ENCODE data around the gene NAA60.

Gene NAA60

GRCh38 chr16:3508736-3509135 is 65.3 kb downstream of the NAA60 start:
- H3K4me3 ChIP-seq (ENCODE audit: low read length in 2 of 2) = no peak overlapping the region
- no peak overlapping the region for H3K27ac ChIP-seq (ENCODE audit: low read depth in 2 of 2, low read length in 2 of 2)
- H3K9me3 ChIP-seq (ENCODE audit: control insufficient read depth in 2 of 2, low read length in 2 of 2) = no peaks in the 10 kb centered on the region
- no peaks in the 10 kb centered on the region for H3K4me1 ChIP-seq (ENCODE audit: control insufficient read depth in 2 of 2, insufficient read depth in 2 of 2, low read length in 2 of 2)
- peaks cover 31 to 43% of the 10 kb centered on the region in 2 donors for H3K36me3 ChIP-seq (ENCODE audit: control insufficient read depth in 2 of 2, insufficient read depth in 2 of 2, low read length in 2 of 2)
- H3K27me3 ChIP-seq (ENCODE audit: control insufficient read depth in 2 of 2, insufficient read depth in 2 of 2, low read length in 2 of 2) = no peaks in the 10 kb centered on the region
- no peak overlapping the region for H3K9ac ChIP-seq (ENCODE audit: low read depth in 1 of 2, low read length in 2 of 2)

- H3K27ac ChIP-seq (ENCODE audit: low read depth in 2 of 2, low read length in 2 of 2) = no peak overlapping the region
- H3K4me1 ChIP-seq (ENCODE audit: control insufficient read depth in 2 of 2, insufficient read depth in 2 of 2, low read length in 2 of 2) = no peaks in the 10 kb centered on the region
- H3K9ac ChIP-seq (ENCODE audit: low read depth in 1 of 2, low read length in 2 of 2) = no peak overlapping the region
- H3K9me3 ChIP-seq (ENCODE audit: control insufficient read depth in 2 of 2, low read length in 2 of 2) = no peaks in the 10 kb centered on the region
- no peak overlapping the region for H3K4me3 ChIP-seq (ENCODE audit: low read length in 2 of 2)
- peaks cover 37 to 51% of the 10 kb centered on the region in 2 donors for H3K36me3 ChIP-seq (ENCODE audit: control insufficient read depth in 2 of 2, insufficient read depth in 2 of 2, low read length in 2 of 2)
- H3K27me3 ChIP-seq (ENCODE audit: control insufficient read depth in 2 of 2, insufficient read depth in 2 of 2, low read length in 2 of 2) = no peaks in the 10 kb centered on the region
Observed at GRCh38 chr16:3509470-3509928, 66.0 kb downstream of the NAA60 start.

GRCh38 chr16:3510416-3510815 is 66.9 kb downstream of the NAA60 start:
- no peaks in the 10 kb centered on the region for H3K27me3 ChIP-seq (ENCODE audit: control insufficient read depth in 2 of 2, insufficient read depth in 2 of 2, low read length in 2 of 2)
- no peaks in the 10 kb centered on the region for H3K9me3 ChIP-seq (ENCODE audit: control insufficient read depth in 2 of 2, low read length in 2 of 2)
- no peak overlapping the region for H3K4me3 ChIP-seq (ENCODE audit: low read length in 2 of 2)
- peaks cover 43 to 55% of the 10 kb centered on the region in 2 donors for H3K36me3 ChIP-seq (ENCODE audit: control insufficient read depth in 2 of 2, insufficient read depth in 2 of 2, low read length in 2 of 2)
- H3K27ac ChIP-seq (ENCODE audit: low read depth in 2 of 2, low read length in 2 of 2) = no peak overlapping the region
- H3K9ac ChIP-seq (ENCODE audit: low read depth in 1 of 2, low read length in 2 of 2) = no peak overlapping the region
- no peaks in the 10 kb centered on the region for H3K4me1 ChIP-seq (ENCODE audit: control insufficient read depth in 2 of 2, insufficient read depth in 2 of 2, low read length in 2 of 2)

- no peaks in the 10 kb centered on the region for H3K9me3 ChIP-seq (ENCODE audit: control insufficient read depth in 2 of 2, low read length in 2 of 2)
- H3K36me3 ChIP-seq (ENCODE audit: control insufficient read depth in 2 of 2, insufficient read depth in 2 of 2, low read length in 2 of 2) = peaks cover 43 to 53% of the 10 kb centered on the region in 2 donors
- no peak overlapping the region for H3K9ac ChIP-seq (ENCODE audit: low read depth in 1 of 2, low read length in 2 of 2)
- H3K27me3 ChIP-seq (ENCODE audit: control insufficient read depth in 2 of 2, insufficient read depth in 2 of 2, low read length in 2 of 2) = no peaks in the 10 kb centered on the region
- H3K4me3 ChIP-seq (ENCODE audit: low read length in 2 of 2) = no peak overlapping the region
- no peak overlapping the region for H3K27ac ChIP-seq (ENCODE audit: low read depth in 2 of 2, low read length in 2 of 2)
- no peaks in the 10 kb centered on the region for H3K4me1 ChIP-seq (ENCODE audit: control insufficient read depth in 2 of 2, insufficient read depth in 2 of 2, low read length in 2 of 2)
Observed at GRCh38 chr16:3511286-3512180, 68.1 kb downstream of the NAA60 start.

GRCh38 chr16:3513892-3514583 is 70.6 kb downstream of the NAA60 start:
- H3K4me1 ChIP-seq (ENCODE audit: control insufficient read depth in 2 of 2, insufficient read depth in 2 of 2, low read length in 2 of 2) = no peaks in the 10 kb centered on the region
- H3K9me3 ChIP-seq (ENCODE audit: control insufficient read depth in 2 of 2, low read length in 2 of 2) = no peaks in the 10 kb centered on the region
- no peaks in the 10 kb centered on the region for H3K27me3 ChIP-seq (ENCODE audit: control insufficient read depth in 2 of 2, insufficient read depth in 2 of 2, low read length in 2 of 2)
- no peak overlapping the region for H3K27ac ChIP-seq (ENCODE audit: low read depth in 2 of 2, low read length in 2 of 2)
- peaks cover 38 to 48% of the 10 kb centered on the region in 2 donors for H3K36me3 ChIP-seq (ENCODE audit: control insufficient read depth in 2 of 2, insufficient read depth in 2 of 2, low read length in 2 of 2)
- no peak overlapping the region for H3K9ac ChIP-seq (ENCODE audit: low read depth in 1 of 2, low read length in 2 of 2)
- H3K4me3 ChIP-seq (ENCODE audit: low read length in 2 of 2) = no peak overlapping the region

GRCh38 chr16:3514621-3515020 is 71.1 kb downstream of the NAA60 start:
- H3K27ac ChIP-seq (ENCODE audit: low read depth in 2 of 2, low read length in 2 of 2) = no peak overlapping the region
- H3K9me3 ChIP-seq (ENCODE audit: control insufficient read depth in 2 of 2, low read length in 2 of 2) = no peaks in the 10 kb centered on the region
- no peak overlapping the region for H3K4me3 ChIP-seq (ENCODE audit: low read length in 2 of 2)
- no peak overlapping the region for H3K9ac ChIP-seq (ENCODE audit: low read depth in 1 of 2, low read length in 2 of 2)
- no peaks in the 10 kb centered on the region for H3K27me3 ChIP-seq (ENCODE audit: control insufficient read depth in 2 of 2, insufficient read depth in 2 of 2, low read length in 2 of 2)
- H3K36me3 ChIP-seq (ENCODE audit: control insufficient read depth in 2 of 2, insufficient read depth in 2 of 2, low read length in 2 of 2) = peaks cover 40 to 50% of the 10 kb centered on the region in 2 donors
- H3K4me1 ChIP-seq (ENCODE audit: control insufficient read depth in 2 of 2, insufficient read depth in 2 of 2, low read length in 2 of 2) = no peaks in the 10 kb centered on the region

GRCh38 chr16:3515897-3516296 is 72.4 kb downstream of the NAA60 start:
- Histone ChIP-seq H3K4me1 (ENCODE audit: control insufficient read depth in 2 of 2, insufficient read depth in 2 of 2, low read length in 2 of 2) (no peaks in the 10 kb centered on the region), H3K27ac (ENCODE audit: low read depth in 2 of 2, low read length in 2 of 2) (no peak overlapping the region), H3K36me3 (ENCODE audit: control insufficient read depth in 2 of 2, insufficient read depth in 2 of 2, low read length in 2 of 2) (peaks cover 44 to 47% of the 10 kb centered on the region in 2 donors), H3K27me3 (ENCODE audit: control insufficient read depth in 2 of 2, insufficient read depth in 2 of 2, low read length in 2 of 2) (no peaks in the 10 kb centered on the region), H3K9me3 (ENCODE audit: control insufficient read depth in 2 of 2, low read length in 2 of 2) (no peaks in the 10 kb centered on the region), H3K9ac (ENCODE audit: low read depth in 1 of 2, low read length in 2 of 2) (no peak overlapping the region), H3K4me3 (ENCODE audit: low read length in 2 of 2) (no peak overlapping the region)

GRCh38 chr16:3518292-3518985 is 75.0 kb downstream of the NAA60 start:
- peaks cover 41 to 45% of the 10 kb centered on the region in 2 donors for H3K36me3 ChIP-seq (ENCODE audit: control insufficient read depth in 2 of 2, insufficient read depth in 2 of 2, low read length in 2 of 2)
- no peaks in the 10 kb centered on the region for H3K4me1 ChIP-seq (ENCODE audit: control insufficient read depth in 2 of 2, insufficient read depth in 2 of 2, low read length in 2 of 2)
- H3K4me3 ChIP-seq (ENCODE audit: low read length in 2 of 2) = no peak overlapping the region
- no peak overlapping the region for H3K9ac ChIP-seq (ENCODE audit: low read depth in 1 of 2, low read length in 2 of 2)
- H3K9me3 ChIP-seq (ENCODE audit: control insufficient read depth in 2 of 2, low read length in 2 of 2) = no peaks in the 10 kb centered on the region
- H3K27ac ChIP-seq (ENCODE audit: low read depth in 2 of 2, low read length in 2 of 2) = no peak overlapping the region
- no peaks in the 10 kb centered on the region for H3K27me3 ChIP-seq (ENCODE audit: control insufficient read depth in 2 of 2, insufficient read depth in 2 of 2, low read length in 2 of 2)

GRCh38 chr16:3518986-3519348 is 75.5 kb downstream of the NAA60 start:
- H3K9ac ChIP-seq (ENCODE audit: low read depth in 1 of 2, low read length in 2 of 2) = no peak overlapping the region
- no peak overlapping the region for H3K4me3 ChIP-seq (ENCODE audit: low read length in 2 of 2)
- H3K27me3 ChIP-seq (ENCODE audit: control insufficient read depth in 2 of 2, insufficient read depth in 2 of 2, low read length in 2 of 2) = no peaks in the 10 kb centered on the region
- H3K27ac ChIP-seq (ENCODE audit: low read depth in 2 of 2, low read length in 2 of 2) = no peak overlapping the region
- no peaks in the 10 kb centered on the region for H3K4me1 ChIP-seq (ENCODE audit: control insufficient read depth in 2 of 2, insufficient read depth in 2 of 2, low read length in 2 of 2)
- H3K36me3 ChIP-seq (ENCODE audit: control insufficient read depth in 2 of 2, insufficient read depth in 2 of 2, low read length in 2 of 2) = peaks cover 38 to 45% of the 10 kb centered on the region in 2 donors
- H3K9me3 ChIP-seq (ENCODE audit: control insufficient read depth in 2 of 2, low read length in 2 of 2) = no peaks in the 10 kb centered on the region

GRCh38 chr16:3519581-3519980 is 76.1 kb downstream of the NAA60 start:
- H3K27me3 ChIP-seq (ENCODE audit: control insufficient read depth in 2 of 2, insufficient read depth in 2 of 2, low read length in 2 of 2) = no peaks in the 10 kb centered on the region
- no peak overlapping the region for H3K27ac ChIP-seq (ENCODE audit: low read depth in 2 of 2, low read length in 2 of 2)
- peaks cover 33 to 40% of the 10 kb centered on the region in 2 donors for H3K36me3 ChIP-seq (ENCODE audit: control insufficient read depth in 2 of 2, insufficient read depth in 2 of 2, low read length in 2 of 2)
- H3K9ac ChIP-seq (ENCODE audit: low read depth in 1 of 2, low read length in 2 of 2) = no peak overlapping the region
- no peaks in the 10 kb centered on the region for H3K9me3 ChIP-seq (ENCODE audit: control insufficient read depth in 2 of 2, low read length in 2 of 2)
- no peak overlapping the region for H3K4me3 ChIP-seq (ENCODE audit: low read length in 2 of 2)
- no peaks in the 10 kb centered on the region for H3K4me1 ChIP-seq (ENCODE audit: control insufficient read depth in 2 of 2, insufficient read depth in 2 of 2, low read length in 2 of 2)

Measured in mucosa of rectum (tissue), 2 donors.